GM12892 (cell line): Measurements from ENCODE around the gene NPAS3.

Experiments
- DNase-seq: peaks from one replicate; pipeline ENCODE4 v3.0.0; 2011; ENCODE audit not compliant: insufficient read length
- FAIRE-seq: peaks from 2 replicates; lab custom pipeline; 2011; peaks lifted over from hg19 to GRCh38; lab: Jason Lieb, UNC
- POLR2A ChIP-seq: IDR thresholded peaks from 2 replicates; pipeline ENCODE4 v1.6.1; 2011; ENCODE audit warnings: low read depth, low read length, control low read depth
- POLR2AphosphoS5 ChIP-seq: IDR thresholded peaks from 2 replicates; pipeline ENCODE4 v1.6.1; 2011; ENCODE audit warnings: low read depth, low read length, control low read depth
- TAF1 ChIP-seq: IDR thresholded peaks from 2 replicates; pipeline ENCODE4 v1.6.1; 2011; ENCODE audit warnings: low read depth, mild to moderate bottlenecking, control low read depth, low read length, borderline replicate concordance

NPAS3 gene

GRCh38 chr14:33352821-33353220 lies 414.1 kb downstream of the NPAS3 start:
- FAIRE-seq, result no peak
- TF ChIP-seq POLR2A (no peak), POLR2AphosphoS5 (no peak), TAF1 (no peak)
- no peak for DNase-seq

GRCh38 chr14:33356181-33356580 lies 417.5 kb downstream of the NPAS3 start:
- FAIRE-seq (no peak), DNase-seq (no peak)
- TF ChIP-seq POLR2AphosphoS5 (no peak), TAF1 (no peak), POLR2A (no peak)

- DNase-seq (no peak), FAIRE-seq (no peak)
- TF ChIP-seq TAF1 (no peak), POLR2AphosphoS5 (no peak), POLR2A (no peak)
Observed at GRCh38 chr14:33357225-33358010, 418.7 kb downstream of the NPAS3 start.

- DNase-seq (no peak), FAIRE-seq (no peak)
- TF ChIP-seq POLR2A, result no peak
- TF ChIP-seq POLR2AphosphoS5, result no peak
- no peak for TF ChIP-seq TAF1
Observed at GRCh38 chr14:33359288-33359881, 420.7 kb downstream of the NPAS3 start.

- FAIRE-seq (no peak), DNase-seq (no peak)
- no peak for TF ChIP-seq POLR2AphosphoS5
- TF ChIP-seq POLR2A, result no peak
- TF ChIP-seq TAF1, result no peak
Observed at GRCh38 chr14:33362934-33363333, 424.3 kb downstream of the NPAS3 start.

- FAIRE-seq, result no peak
- TF ChIP-seq POLR2AphosphoS5 (no peak), TAF1 (no peak), POLR2A (no peak)
- DNase-seq, result no peak
Observed at GRCh38 chr14:33363682-33364081, 425.0 kb downstream of the NPAS3 start.

GRCh38 chr14:33364466-33364865 lies 425.8 kb downstream of the NPAS3 start:
- DNase-seq (no peak), FAIRE-seq (no peak)
- no peak for TF ChIP-seq POLR2AphosphoS5
- no peak for TF ChIP-seq POLR2A
- TF ChIP-seq TAF1, result no peak

GRCh38 chr14:33369041-33369440 lies 430.4 kb downstream of the NPAS3 start:
- no peak for FAIRE-seq
- DNase-seq, result no peak
- TF ChIP-seq TAF1 (no peak), POLR2AphosphoS5 (no peak), POLR2A (no peak)

- DNase-seq, result no peak
- no peak for FAIRE-seq
- no peak for TF ChIP-seq POLR2AphosphoS5
- no peak for TF ChIP-seq TAF1
- no peak for TF ChIP-seq POLR2A
Observed at GRCh38 chr14:33369972-33370371, 431.3 kb downstream of the NPAS3 start.

- DNase-seq (no peak), FAIRE-seq (no peak)
- no peak for TF ChIP-seq POLR2AphosphoS5
- TF ChIP-seq TAF1, result no peak
- TF ChIP-seq POLR2A, result no peak
Observed at GRCh38 chr14:33370426-33370825, 431.7 kb downstream of the NPAS3 start.

- TF ChIP-seq POLR2A, result no peak
- no peak for TF ChIP-seq TAF1
- TF ChIP-seq POLR2AphosphoS5, result no peak
- DNase-seq (no peak), FAIRE-seq (no peak)
Observed at GRCh38 chr14:33375196-33375595, 436.5 kb downstream of the NPAS3 start.

GRCh38 chr14:33375786-33376185 lies 437.1 kb downstream of the NPAS3 start:
- TF ChIP-seq POLR2AphosphoS5, result no peak
- no peak for TF ChIP-seq POLR2A
- no peak for TF ChIP-seq TAF1
- DNase-seq (no peak), FAIRE-seq (no peak)
